SIG-M5 (cell line): ENCODE data around the gene ZNRF3.

Experiments
- DNase-seq: peaks from one replicate; lab custom pipeline; 2025; lab: John Stamatoyannopoulos, UW

Gene ZNRF3

GRCh38 chr22:29009148-29009547, 125.8 kb downstream of the ZNRF3 start:
- DNase-seq, result no peak

GRCh38 chr22:29011240-29012100, 128.1 kb downstream of the ZNRF3 start:
- no peak for DNase-seq

- no peak for DNase-seq
These were observed 128.7 kb downstream of the ZNRF3 start for GRCh38 chr22:29012101-29012433.

GRCh38 chr22:29012952-29013351, 129.6 kb downstream of the ZNRF3 start:
- DNase-seq, result no peak

- no peak for DNase-seq
These were observed 130.9 kb downstream of the ZNRF3 start for GRCh38 chr22:29014293-29014692.

GRCh38 chr22:29014773-29015172, 131.4 kb downstream of the ZNRF3 start:
- DNase-seq, result no peak

- no peak for DNase-seq
These were observed 132.9 kb downstream of the ZNRF3 start for GRCh38 chr22:29016067-29016938.

- DNase-seq, result no peak
These were observed 135.2 kb downstream of the ZNRF3 start for GRCh38 chr22:29018293-29019189.

GRCh38 chr22:29022101-29022817, 138.9 kb downstream of the ZNRF3 start:
- no peak for DNase-seq

GRCh38 chr22:29023172-29023796, 139.9 kb downstream of the ZNRF3 start:
- no peak for DNase-seq

GRCh38 chr22:29026579-29026978, 143.2 kb downstream of the ZNRF3 start:
- DNase-seq, result no peak

- no peak for DNase-seq
These were observed 145.1 kb downstream of the ZNRF3 start for GRCh38 chr22:29028468-29028867.

GRCh38 chr22:29029202-29030000, 146.0 kb downstream of the ZNRF3 start:
- no peak for DNase-seq

GRCh38 chr22:29030016-29030617, 146.7 kb downstream of the ZNRF3 start:
- DNase-seq, result no peak

GRCh38 chr22:29030618-29031226, 147.3 kb downstream of the ZNRF3 start:
- no peak for DNase-seq

GRCh38 chr22:29031227-29032011, 148.0 kb downstream of the ZNRF3 start:
- DNase-seq, result no peak

- no peak for DNase-seq
These were observed 148.7 kb downstream of the ZNRF3 start for GRCh38 chr22:29032014-29032475.

- DNase-seq, result no peak
These were observed 149.2 kb downstream of the ZNRF3 start for GRCh38 chr22:29032584-29032983.
